Astrocyte (in vitro differentiated cells and primary cell): Measurements from ENCODE around the gene SPRED2. TPM values are rescaled to one million over a fixed set of nuclear protein-coding genes. Genes with fewer than 3 reads are reported as not detected.

Experiments
- DNase-seq: peaks from one replicate; pipeline ENCODE4 v3.0.0-alpha.2; 2010; ENCODE audit warnings: low read depth
- FAIRE-seq: peaks from 2 replicates; lab custom pipeline; 2011; peaks lifted over from hg19 to GRCh38; lab: Jason Lieb, UNC
- H2AFZ ChIP-seq: 2 replicates; pipeline ENCODE4 v1.6.0; 2012; ENCODE audit warnings: low read depth, low read length, inconsistent platforms
- H3K27ac ChIP-seq: 2 replicates; pipeline ENCODE4 v1.5.1; 2011; ENCODE audit warnings: low read depth, low read length, inconsistent platforms
- H3K27me3 ChIP-seq: 2 replicates; pipeline ENCODE4 v1.6.0; 2011; ENCODE audit warnings: low read length, inconsistent platforms; ENCODE audit not compliant: insufficient read depth
- H3K36me3 ChIP-seq: 2 replicates; pipeline ENCODE4 v1.5.1; 2011; ENCODE audit warnings: low read length, inconsistent platforms; ENCODE audit not compliant: insufficient read depth
- H3K4me1 ChIP-seq: 2 replicates; pipeline ENCODE4 v1.5.1; 2011; ENCODE audit warnings: low read length, inconsistent platforms; ENCODE audit not compliant: insufficient read depth
- H3K4me2 ChIP-seq: 2 replicates; pipeline ENCODE4 v1.6.0; 2012; ENCODE audit warnings: low read length, inconsistent platforms
- H3K4me3 ChIP-seq: 2 replicates; pipeline ENCODE4 v1.5.1; 2011; ENCODE audit warnings: low read depth, mild to moderate bottlenecking, low read length, inconsistent platforms; ENCODE audit not compliant: insufficient read depth
- H3K79me2 ChIP-seq: 2 replicates; pipeline ENCODE4 v1.6.0; 2012; ENCODE audit warnings: mild to moderate bottlenecking, low read length, inconsistent platforms; ENCODE audit not compliant: insufficient read depth
- H3K9ac ChIP-seq: 2 replicates; pipeline ENCODE4 v1.6.0; 2012; ENCODE audit warnings: mild to moderate bottlenecking, low read length, inconsistent platforms
- H3K9me3 ChIP-seq: 2 replicates; pipeline ENCODE4 v1.5.1; 2012; ENCODE audit warnings: low read depth, mild to moderate bottlenecking, low read length, inconsistent platforms; ENCODE audit not compliant: insufficient read depth
- H4K20me1 ChIP-seq: 2 replicates; pipeline ENCODE4 v1.6.0; 2012; ENCODE audit warnings: low read length, inconsistent platforms; ENCODE audit not compliant: insufficient read depth
- H3K27ac Mint-ChIP-seq: one replicate; pipeline ENCODE4 v1.8.0; 2021; ENCODE audit warnings: mild to moderate bottlenecking, mixed read lengths; ENCODE audit not compliant: unreplicated experiment
- H3K27me3 Mint-ChIP-seq: one replicate; pipeline ENCODE4 v1.8.0; 2021; ENCODE audit warnings: low read depth, mixed read lengths; ENCODE audit not compliant: unreplicated experiment
- H3K36me3 Mint-ChIP-seq: one replicate; pipeline ENCODE4 v1.8.0; 2021; ENCODE audit warnings: low read depth, mixed read lengths; ENCODE audit not compliant: unreplicated experiment
- H3K4me1 Mint-ChIP-seq: one replicate; pipeline ENCODE4 v1.8.0; 2021; ENCODE audit warnings: low read depth, mixed read lengths; ENCODE audit not compliant: unreplicated experiment
- H3K4me3 Mint-ChIP-seq: one replicate; pipeline ENCODE4 v1.8.0; 2021; ENCODE audit warnings: mild to moderate bottlenecking, moderate library complexity, mixed read lengths; ENCODE audit not compliant: unreplicated experiment
- H3K9me3 Mint-ChIP-seq: one replicate; pipeline ENCODE4 v1.8.0; 2021; ENCODE audit warnings: mild to moderate bottlenecking, mixed read lengths; ENCODE audit not compliant: unreplicated experiment
- CTCF ChIP-seq: IDR thresholded peaks from 2 replicates; pipeline ENCODE4 v1.5.1; 2011; ENCODE audit warnings: low read depth, mild to moderate bottlenecking, inconsistent platforms, low read length, moderate library complexity; ENCODE audit not compliant: insufficient read depth
- EZH2 ChIP-seq: IDR thresholded peaks from 2 replicates; pipeline ENCODE4 v1.6.1; 2012; ENCODE audit warnings: mild to moderate bottlenecking, low read length, inconsistent platforms; ENCODE audit not compliant: insufficient read depth
- total RNA-seq: library from RNA; stranded (reverse); gene quantifications from 2 replicates; pipeline ENCODE4 v1.2.1, GENCODE V29; 2021

The SPRED2 gene
- total RNA-seq, 1 donor from 2014 or later, result 47.3 TPM

GRCh38 chr2:65378290-65378689, 54.1 kb downstream of the SPRED2 start:
- FAIRE-seq (no peak), DNase-seq (no peak)
- peaks cover 71% of the 10 kb centered on the region for H3K79me2 ChIP-seq
- H3K4me1 ChIP-seq, result peaks cover 48% of the 10 kb centered on the region
- no peak overlapping the region for H3K4me3 ChIP-seq
- H3K9me3 Mint-ChIP-seq, result no peaks in the 10 kb centered on the region
- H3K36me3 ChIP-seq, result no peaks in the 10 kb centered on the region
- peaks cover 84% of the 10 kb centered on the region for H3K4me1 Mint-ChIP-seq
- H3K4me2 ChIP-seq, result peak overlapping the region; percentile 69
- H3K36me3 Mint-ChIP-seq, result peaks cover 5% of the 10 kb centered on the region
- no peak overlapping the region for H3K4me3 Mint-ChIP-seq
- TF ChIP-seq CTCF (no peak), EZH2 (no peak)
- no peak overlapping the region for H3K27ac Mint-ChIP-seq
- H3K27ac ChIP-seq, result no peak overlapping the region
- H3K9ac ChIP-seq, result no peak overlapping the region
- no peak overlapping the region for H2AFZ ChIP-seq
- H3K27me3 ChIP-seq, result no peaks in the 10 kb centered on the region
- H3K9me3 ChIP-seq, result no peaks in the 10 kb centered on the region
- no peaks in the 10 kb centered on the region for H3K27me3 Mint-ChIP-seq
- peaks cover 53% of the 10 kb centered on the region for H4K20me1 ChIP-seq

- peaks cover 5% of the 10 kb centered on the region for H3K36me3 Mint-ChIP-seq
- Histone ChIP-seq H3K9ac (no peak overlapping the region), H3K9me3 (no peaks in the 10 kb centered on the region)
Observed at GRCh38 chr2:65377556-65378192, 54.7 kb downstream of the SPRED2 start.

More at GRCh38 chr2:65377556-65378192, 54.7 kb downstream of the SPRED2 start:
- Mint-ChIP-seq H3K4me3 (peak overlapping the region; percentile 54), H3K27ac (peak overlapping the region; percentile 69), H3K27me3 (no peaks in the 10 kb centered on the region), H3K9me3 (no peaks in the 10 kb centered on the region), H3K4me1 (peaks cover 82% of the 10 kb centered on the region)
- no peaks in the 10 kb centered on the region for H3K27me3 ChIP-seq
- no peak overlapping the region for H2AFZ ChIP-seq
- H3K79me2 ChIP-seq, result peaks cover 77% of the 10 kb centered on the region
- peak overlapping the region; percentile 69 for H3K4me2 ChIP-seq
- peak overlapping the region; percentile 9 for H3K27ac ChIP-seq
- H4K20me1 ChIP-seq, result peaks cover 54% of the 10 kb centered on the region
- no peaks in the 10 kb centered on the region for H3K36me3 ChIP-seq
- FAIRE-seq (peak; percentile 66), DNase-seq (peak; percentile 82)
- H3K4me3 ChIP-seq, result no peak overlapping the region
- TF ChIP-seq CTCF (no peak), EZH2 (no peak)
- H3K4me1 ChIP-seq, result peaks cover 44% of the 10 kb centered on the region
